Measurements from ENCODE around the gene CSF1R.

CSF1R gene
- 0 reads per million in 4 experiments for total RNA-seq

- no peak for DNase-seq
Observed at GRCh38 chr5:150085950-150086715, at the start of gene CSF1R. Gene CSF1R, minus strand, starts transcription at chr5:150086554. Its CDS starts 127 bp downstream, at chr5:150086427.

- no peak for DNase-seq
Observed at GRCh38 chr5:150135557-150136304, 49.4 kb upstream of the CSF1R start.

GRCh38 chr5:150134198-150134588 is 47.8 kb upstream of the CSF1R start:
- DNase-seq: no peak

GRCh38 chr5:150133581-150134197 is 47.3 kb upstream of the CSF1R start:
- no peak for DNase-seq

- DNase-seq: no peak
Observed at GRCh38 chr5:150132740-150133139, 46.4 kb upstream of the CSF1R start.

- no peak for DNase-seq
Observed at GRCh38 chr5:150131978-150132694, 45.8 kb upstream of the CSF1R start.

GRCh38 chr5:150131461-150131860 is 45.1 kb upstream of the CSF1R start:
- DNase-seq: no peak

- DNase-seq: no peak
Observed at GRCh38 chr5:150130493-150130922, 44.2 kb upstream of the CSF1R start.

- DNase-seq: peak; percentile 23
Observed at GRCh38 chr5:150129813-150130492, 43.6 kb upstream of the CSF1R start.

- DNase-seq: no peak
Observed at GRCh38 chr5:150129454-150129812, 43.1 kb upstream of the CSF1R start.

GRCh38 chr5:150126921-150127265 is 40.5 kb upstream of the CSF1R start:
- DNase-seq: no peak

GRCh38 chr5:150126199-150126920 is 40.0 kb upstream of the CSF1R start:
- DNase-seq: no peak

- no peak for DNase-seq
Observed at GRCh38 chr5:150125334-150125733, 39.0 kb upstream of the CSF1R start.

- no peak for DNase-seq
Observed at GRCh38 chr5:150124596-150124995, 38.2 kb upstream of the CSF1R start.

- DNase-seq: no peak
Observed at GRCh38 chr5:150124111-150124557, 37.8 kb upstream of the CSF1R start.

GRCh38 chr5:150123542-150123941 is 37.2 kb upstream of the CSF1R start:
- DNase-seq: no peak

GRCh38 chr5:150122536-150123481 is 36.5 kb upstream of the CSF1R start:
- no peak for DNase-seq

GRCh38 chr5:150122158-150122510 is 35.8 kb upstream of the CSF1R start:
- no peak for DNase-seq

GRCh38 chr5:150121448-150122157 is 35.2 kb upstream of the CSF1R start:
- no peak for DNase-seq
